ENCODE results near the gene ANXA6. TPM values are rescaled to one million over a fixed set of nuclear protein-coding genes. Genes with fewer than 3 reads are reported as not detected.

ANXA6 gene
- total and polyA plus RNA-seq, 4 experiments from 2014 or later: 229 to 342 (median 324) TPM

DNA sequence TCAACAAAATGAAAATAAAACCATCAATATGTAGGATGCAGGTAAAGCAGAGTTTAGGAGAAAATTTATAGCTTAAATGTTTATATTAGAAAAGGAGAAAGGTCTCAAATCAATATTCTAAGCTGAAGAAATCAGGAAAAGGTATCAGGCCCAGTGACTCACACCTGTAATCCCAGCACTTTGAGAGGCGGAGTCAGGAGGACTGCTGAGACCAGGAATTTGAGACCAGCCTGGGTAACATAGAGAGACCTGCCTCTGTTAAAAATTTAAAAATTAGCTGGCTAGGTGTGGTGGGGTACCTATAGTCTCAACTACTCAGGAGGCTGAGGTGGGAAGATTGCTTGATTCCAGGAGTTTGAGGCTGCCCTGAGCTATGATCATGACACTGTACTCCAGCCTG is 34.1 kb upstream of the ANXA6 start:
- Histone ChIP-seq H3K9me3 (ENCODE audit: control insufficient read depth in 1 of 2, low read length in 2 of 2) (no peaks in the 10 kb centered on the region), H3K4me1 (ENCODE audit: insufficient read depth, low read length) (peaks cover 18% of the 10 kb centered on the region), H3K27me3 (ENCODE audit: insufficient read depth, low read length) (no peaks in the 10 kb centered on the region), H3K4me3 (ENCODE audit: low read length in 2 of 2) (no peak overlapping the region), H3K36me3 (ENCODE audit: insufficient read depth, low read length) (peaks cover 23% of the 10 kb centered on the region), H3K27ac (ENCODE audit: low read depth, low read length) (no peak overlapping the region)
- Mint-ChIP-seq H3K27me3 (no peaks in the 10 kb centered on the region), H3K4me1 (peaks cover 32 to 68% (median 56%) of the 10 kb centered on the region in 4 donors), H3K4me3 (peak overlapping the region in 3 of 8 donors; percentile 0 to 68 (median 4)), H3K9me3 (peaks cover 0 to 36% (median 14%) of the 10 kb centered on the region in 8 donors), H3K36me3 (peaks cover 72 to 79% of the 10 kb centered on the region in 2 donors), H3K27ac (peak overlapping the region in 4 of 7 donors; percentile 19 to 52 (median 39))
- ChIA-PET CTCF (ENCODE audit: partially characterized antibody) (interaction anchor here (0.6 to 2.2 kb wide), 8 partner anchors 12 to 77 kb away, joined by 3 to 9 read pairs (median 3); partner anchors contain the start of gene CCDC69), POLR2A (ENCODE audit: partially characterized antibody) (interaction anchor here (0.5 to 2.0 kb wide), 5 partner anchors 14 to 53 kb away, joined by 3 to 12 read pairs (median 3); partner anchors contain the start of gene CCDC69)
- intact Hi-C loops (cut with micrococcal nuclease): no loop called here
- DNase-seq: no peak

DNA sequence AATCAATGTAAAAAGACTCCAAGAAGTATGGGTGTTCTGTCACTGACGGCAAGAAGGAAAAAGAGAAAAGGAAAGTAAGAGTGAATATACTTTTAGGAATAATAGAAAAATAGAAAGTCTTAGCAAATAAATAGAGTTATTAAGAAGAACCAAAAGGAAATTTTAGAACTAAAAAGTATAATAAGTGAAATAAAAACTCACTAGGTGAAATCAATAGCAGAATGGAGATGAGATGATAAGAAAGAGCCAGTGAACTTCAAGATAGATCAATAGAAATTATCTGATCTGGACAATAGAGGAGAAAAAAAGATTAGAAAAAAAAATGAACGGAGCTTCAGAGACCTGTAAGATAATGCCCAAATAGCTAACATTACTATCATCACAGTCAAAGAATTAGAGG is 31.6 kb upstream of the ANXA6 start:
- intact Hi-C loops (cut with micrococcal nuclease): no loop called here
- DNase-seq: no peak
- H3K4me1 Mint-ChIP-seq: peaks cover 26 to 46% (median 40%) of the 10 kb centered on the region in 4 donors
- peaks cover 45% of the 10 kb centered on the region for H3K36me3 ChIP-seq (ENCODE audit: insufficient read depth, low read length)
- ChIA-PET CTCF (ENCODE audit: partially characterized antibody) (interaction anchor here (1.0 to 1.6 kb wide), 7 partner anchors 13 to 74 kb away, joined by 3 to 8 read pairs (median 5); no protein-coding TSS in a partner anchor), POLR2A (ENCODE audit: partially characterized antibody) (no interaction called here)
- H3K27ac Mint-ChIP-seq: peak overlapping the region in 3 of 7 donors; percentile 12 to 22 (median 16)
- no peak overlapping the region for H3K4me3 ChIP-seq (ENCODE audit: low read length in 2 of 2)
- no peaks in the 10 kb centered on the region for H3K4me1 ChIP-seq (ENCODE audit: insufficient read depth, low read length)
- peaks cover 0 to 36% (median 14%) of the 10 kb centered on the region in 8 donors for H3K9me3 Mint-ChIP-seq
- H3K27me3 ChIP-seq (ENCODE audit: insufficient read depth, low read length): no peaks in the 10 kb centered on the region
- peaks cover 73 to 79% of the 10 kb centered on the region in 2 donors for H3K36me3 Mint-ChIP-seq
- no peaks in the 10 kb centered on the region for H3K27me3 Mint-ChIP-seq
- no peaks in the 10 kb centered on the region for H3K9me3 ChIP-seq (ENCODE audit: control insufficient read depth in 1 of 2, low read length in 2 of 2)
- H3K27ac ChIP-seq (ENCODE audit: low read depth, low read length): no peak overlapping the region
- peak overlapping the region in 1 of 8 donors; percentile 22 for H3K4me3 Mint-ChIP-seq

DNA sequence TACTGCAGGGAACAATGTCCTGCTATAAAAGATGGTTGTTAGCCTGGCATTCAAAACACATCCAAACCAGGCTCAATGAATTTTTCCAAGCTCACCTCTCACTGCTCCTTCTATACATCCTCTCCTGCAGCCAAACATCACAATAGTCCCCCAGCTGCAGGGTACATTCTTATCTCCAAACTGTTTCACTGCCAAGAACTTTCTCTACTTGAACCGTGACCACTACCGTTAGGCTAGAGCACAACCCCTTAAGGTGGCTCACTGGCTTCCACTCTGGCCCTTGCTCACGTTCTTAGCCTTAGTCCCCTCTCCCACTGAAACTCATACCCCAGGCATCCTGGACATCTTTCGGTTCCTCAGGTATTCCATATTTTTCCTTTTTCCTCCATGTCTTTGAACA is 29.0 kb upstream of the ANXA6 start:
- POLR2A ChIA-PET (ENCODE audit: partially characterized antibody): no interaction called here
- intact Hi-C loops (cut with micrococcal nuclease): no loop called here
- H3K36me3 ChIP-seq (ENCODE audit: insufficient read depth, low read length): peaks cover 69% of the 10 kb centered on the region
- Mint-ChIP-seq H3K4me1 (peaks cover 18 to 33% (median 25%) of the 10 kb centered on the region in 4 donors), H3K27ac (peak overlapping the region in 3 of 7 donors; percentile 21 to 77 (median 76)), H3K4me3 (no peak overlapping the region), H3K36me3 (peaks cover 64 to 77% of the 10 kb centered on the region in 2 donors), H3K27me3 (no peaks in the 10 kb centered on the region), H3K9me3 (peaks cover 0 to 27% (median 10%) of the 10 kb centered on the region in 8 donors)
- DNase-seq: no peak
- no peaks in the 10 kb centered on the region for H3K27me3 ChIP-seq (ENCODE audit: insufficient read depth, low read length)
- CTCF ChIA-PET (ENCODE audit: partially characterized antibody): interaction anchor here (1.4 kb wide), 1 partner anchor 61 kb away, joined by 4 read pairs; no protein-coding TSS in a partner anchor
- H3K27ac ChIP-seq (ENCODE audit: low read depth, low read length): no peak overlapping the region
- no peaks in the 10 kb centered on the region for H3K9me3 ChIP-seq (ENCODE audit: control insufficient read depth in 1 of 2, low read length in 2 of 2)
- H3K4me1 ChIP-seq (ENCODE audit: insufficient read depth, low read length): no peaks in the 10 kb centered on the region
- H3K4me3 ChIP-seq (ENCODE audit: low read length in 2 of 2): no peak overlapping the region

DNA sequence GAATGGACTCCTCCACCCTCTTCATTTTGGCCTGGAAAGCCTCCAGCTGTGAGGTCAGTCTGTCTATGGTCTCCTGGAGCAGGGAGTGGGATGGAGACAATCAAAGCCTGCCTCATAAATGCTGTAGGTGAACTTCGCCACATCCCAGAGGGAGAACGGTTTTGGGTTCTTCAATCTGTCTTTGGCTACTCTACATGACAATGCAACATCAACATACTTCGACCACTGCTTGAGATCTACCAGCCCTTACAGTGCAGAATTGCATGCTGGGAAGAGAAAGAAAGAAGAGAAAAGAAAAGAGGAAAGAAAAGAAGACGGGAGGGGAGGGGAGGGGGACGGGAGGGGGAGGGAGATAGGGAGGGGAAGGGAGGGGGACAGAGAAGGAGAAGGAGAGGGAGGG is 28.5 kb upstream of the ANXA6 start:
- intact Hi-C loops (cut with micrococcal nuclease): no loop called here
- Mint-ChIP-seq H3K9me3 (peaks cover 0 to 22% (median 6%) of the 10 kb centered on the region in 8 donors), H3K36me3 (peaks cover 59 to 76% of the 10 kb centered on the region in 2 donors), H3K27ac (peak overlapping the region in 3 of 7 donors; percentile 10 to 62 (median 29)), H3K4me1 (peaks cover 14 to 28% (median 21%) of the 10 kb centered on the region in 4 donors), H3K4me3 (no peak overlapping the region), H3K27me3 (no peaks in the 10 kb centered on the region)
- Histone ChIP-seq H3K4me1 (ENCODE audit: insufficient read depth, low read length) (no peaks in the 10 kb centered on the region), H3K9me3 (ENCODE audit: control insufficient read depth in 1 of 2, low read length in 2 of 2) (no peaks in the 10 kb centered on the region), H3K36me3 (ENCODE audit: insufficient read depth, low read length) (peaks cover 72% of the 10 kb centered on the region), H3K27ac (ENCODE audit: low read depth, low read length) (no peak overlapping the region), H3K4me3 (ENCODE audit: low read length in 2 of 2) (no peak overlapping the region), H3K27me3 (ENCODE audit: insufficient read depth, low read length) (no peaks in the 10 kb centered on the region)
- ChIA-PET CTCF (ENCODE audit: partially characterized antibody) (interaction anchor here (1.4 kb wide), 1 partner anchor 60 kb away, joined by 4 read pairs; no protein-coding TSS in a partner anchor), POLR2A (ENCODE audit: partially characterized antibody) (no interaction called here)
- no peak for DNase-seq

DNA sequence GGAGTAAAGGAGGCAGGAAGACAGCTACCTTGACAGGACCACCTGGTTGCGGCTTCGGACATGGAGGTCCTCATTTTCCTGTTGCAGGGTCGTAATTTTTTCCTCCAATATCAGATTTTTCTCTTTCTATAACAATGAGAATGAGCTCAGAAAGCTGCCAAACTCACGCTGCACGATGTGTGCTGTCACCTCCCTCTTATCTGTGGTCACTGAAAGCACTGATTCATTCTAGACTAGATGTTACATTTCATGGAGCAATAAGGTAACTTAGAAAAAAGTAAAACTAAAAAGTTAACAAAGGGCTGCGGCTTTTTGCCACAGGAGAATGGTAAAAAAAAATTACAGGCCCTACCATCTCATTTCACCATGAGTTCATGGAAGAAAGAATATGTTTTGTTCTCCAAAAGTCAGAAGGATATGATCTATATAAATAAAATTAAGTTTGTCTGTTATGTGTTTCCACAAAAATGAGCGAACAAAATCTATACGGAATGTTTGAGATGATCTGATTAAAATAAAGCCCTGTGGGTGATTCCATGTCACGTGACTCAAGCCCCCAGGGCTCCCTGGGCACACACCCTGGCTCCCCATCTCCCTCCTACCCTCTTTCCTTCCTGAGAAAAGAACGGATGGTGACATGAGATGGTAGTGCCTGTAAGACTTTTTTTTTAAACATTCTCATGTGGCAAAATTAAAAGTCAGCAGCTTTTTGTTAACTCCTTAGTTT is 26.9 kb upstream of the ANXA6 start:
- no peak overlapping the region for H3K27ac Mint-ChIP-seq
- POLR2A ChIA-PET (ENCODE audit: partially characterized antibody): interaction anchor here (0.6 to 1.5 kb wide), 3 partner anchors 18 to 54 kb away, joined by 3 to 5 read pairs (median 3); no protein-coding TSS in a partner anchor
- peaks cover 0 to 9% (median 5%) of the 10 kb centered on the region in 8 donors for H3K9me3 Mint-ChIP-seq
- CTCF ChIA-PET (ENCODE audit: partially characterized antibody): interaction anchor here (1.2 to 3.1 kb wide), 6 partner anchors 19 to 133 kb away, joined by 3 to 16 read pairs (median 6); no protein-coding TSS in a partner anchor
- no peaks in the 10 kb centered on the region for H3K27me3 Mint-ChIP-seq
- no peaks in the 10 kb centered on the region for H3K9me3 ChIP-seq (ENCODE audit: control insufficient read depth in 1 of 2, low read length in 2 of 2)
- H3K4me1 Mint-ChIP-seq: peaks cover 11 to 14% (median 12%) of the 10 kb centered on the region in 4 donors
- DNase-seq: no peak
- peaks cover 65% of the 10 kb centered on the region for H3K36me3 ChIP-seq (ENCODE audit: insufficient read depth, low read length)
- no peaks in the 10 kb centered on the region for H3K27me3 ChIP-seq (ENCODE audit: insufficient read depth, low read length)
- no peaks in the 10 kb centered on the region for H3K4me1 ChIP-seq (ENCODE audit: insufficient read depth, low read length)
- peaks cover 52 to 73% of the 10 kb centered on the region in 2 donors for H3K36me3 Mint-ChIP-seq
- no peak overlapping the region for H3K4me3 ChIP-seq (ENCODE audit: low read length in 2 of 2)
- H3K27ac ChIP-seq (ENCODE audit: low read depth, low read length): no peak overlapping the region
- intact Hi-C loops (cut with micrococcal nuclease): no loop called here
- H3K4me3 Mint-ChIP-seq: no peak overlapping the region

DNA sequence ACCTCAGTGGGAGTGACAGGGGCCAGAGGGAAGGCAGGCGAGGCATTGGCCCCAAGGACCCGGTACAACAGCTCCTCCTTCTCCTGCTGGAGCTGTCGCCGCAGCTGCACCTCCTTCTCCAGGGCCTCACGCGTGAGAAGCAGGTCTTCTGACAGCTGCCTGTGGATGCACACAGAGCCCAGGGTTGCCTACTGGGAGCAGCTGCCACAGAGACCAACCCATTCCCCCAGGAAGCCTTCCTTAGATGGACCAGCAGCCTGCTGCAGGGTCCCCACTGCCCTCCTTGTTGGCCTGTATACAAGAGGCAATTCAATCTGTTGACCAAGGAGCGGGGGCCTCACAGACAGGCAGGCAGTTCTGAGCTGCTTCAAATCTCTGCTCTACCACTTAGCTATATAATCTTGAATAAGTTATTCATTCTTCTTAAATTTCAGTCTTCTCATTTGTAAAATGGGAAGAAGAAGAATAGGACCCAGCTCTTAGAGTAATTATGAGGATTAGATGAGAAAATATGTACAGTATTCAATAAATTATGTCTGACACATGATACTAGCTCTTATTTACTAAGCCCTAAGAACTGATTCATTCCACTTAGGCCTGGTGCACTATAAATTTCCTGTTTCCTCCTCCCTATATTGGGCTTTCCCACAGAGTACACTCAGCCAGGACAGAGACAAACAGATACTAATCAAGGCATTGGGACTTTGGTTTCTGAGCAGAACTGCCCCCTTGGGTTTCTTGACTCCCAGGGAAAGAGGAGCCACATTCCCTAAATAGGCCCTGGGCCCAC is 26.1 kb upstream of the ANXA6 start:
- ChIA-PET POLR2A (ENCODE audit: partially characterized antibody) (interaction anchor here (0.6 to 1.2 kb wide), 4 partner anchors 10 to 55 kb away, joined by 3 to 4 read pairs (median 3); partner anchors contain the start of gene CCDC69), CTCF (ENCODE audit: partially characterized antibody) (interaction anchor here (1.2 to 3.1 kb wide), 6 partner anchors 19 to 132 kb away, joined by 3 to 16 read pairs (median 6); no protein-coding TSS in a partner anchor)
- no peaks in the 10 kb centered on the region for H3K27me3 ChIP-seq (ENCODE audit: insufficient read depth, low read length)
- Mint-ChIP-seq H3K27ac (peak overlapping the region in 4 of 7 donors; percentile 29 to 63 (median 40)), H3K36me3 (peaks cover 49 to 72% of the 10 kb centered on the region in 2 donors), H3K4me1 (peaks cover 8 to 11% (median 10%) of the 10 kb centered on the region in 4 donors), H3K9me3 (peaks cover 0 to under 1% (median 0%) of the 10 kb centered on the region in 8 donors), H3K27me3 (no peaks in the 10 kb centered on the region), H3K4me3 (no peak overlapping the region)
- no peak for DNase-seq
- H3K36me3 ChIP-seq (ENCODE audit: insufficient read depth, low read length): peaks cover 66% of the 10 kb centered on the region
- no peaks in the 10 kb centered on the region for H3K9me3 ChIP-seq (ENCODE audit: control insufficient read depth in 1 of 2, low read length in 2 of 2)
- H3K4me1 ChIP-seq (ENCODE audit: insufficient read depth, low read length): no peaks in the 10 kb centered on the region
- H3K27ac ChIP-seq (ENCODE audit: low read depth, low read length): no peak overlapping the region
- intact Hi-C loops (cut with micrococcal nuclease): no loop called here
- H3K4me3 ChIP-seq (ENCODE audit: low read length in 2 of 2): no peak overlapping the region
